Breast epithelium (tissue), 3 donors: Measurements from ENCODE around the gene DNAJC3.

Experiments used
- POLR2A ChIP-seq: fragments of 450-650 bp; IDR thresholded peaks from one replicate; pipeline ENCODE4 v1.6.1; 2016; ENCODE audit warnings: antibody characterized with exemption, mild to moderate bottlenecking, moderate library complexity
- POLR2AphosphoS5 ChIP-seq, 3 donors: sonication (generic); formaldehyde crosslinking; IDR thresholded peaks; one replicate each; pipeline ENCODE4 v1.6.1; 2017; ENCODE audit warnings: antibody characterized with exemption in 3 of 3
- TF ChIP-seq, protein P1 (sequence below), 3 donors: fragments of 450-650 bp; IDR thresholded peaks; one replicate each; pipeline ENCODE4 v1.5.1; 2016 to 2017; ENCODE audit warnings: antibody characterized with exemption in 3 of 3, mild to moderate bottlenecking in 3 of 3, moderate library complexity in 3 of 3

DNA sequence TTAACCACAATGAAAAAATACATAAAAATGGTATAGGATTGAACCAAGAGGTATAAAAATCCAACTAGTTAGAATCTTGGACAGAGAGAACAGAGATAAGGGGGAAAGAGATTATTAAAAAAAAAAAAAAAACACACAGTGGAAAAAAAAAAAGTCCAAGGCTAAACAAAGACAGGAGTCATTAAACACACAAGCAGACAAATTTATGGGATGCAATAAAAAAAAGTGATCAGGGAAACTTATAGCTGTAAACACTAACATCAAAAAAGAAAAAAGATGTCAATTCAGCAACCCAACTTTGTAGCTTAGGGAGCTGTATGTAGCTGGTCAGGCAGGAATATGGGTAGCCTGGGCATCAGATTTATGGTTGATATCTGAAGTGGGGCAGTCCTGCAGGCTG is 129.0 kb downstream of the DNAJC3 start:
- TF ChIP-seq, protein P1, sequence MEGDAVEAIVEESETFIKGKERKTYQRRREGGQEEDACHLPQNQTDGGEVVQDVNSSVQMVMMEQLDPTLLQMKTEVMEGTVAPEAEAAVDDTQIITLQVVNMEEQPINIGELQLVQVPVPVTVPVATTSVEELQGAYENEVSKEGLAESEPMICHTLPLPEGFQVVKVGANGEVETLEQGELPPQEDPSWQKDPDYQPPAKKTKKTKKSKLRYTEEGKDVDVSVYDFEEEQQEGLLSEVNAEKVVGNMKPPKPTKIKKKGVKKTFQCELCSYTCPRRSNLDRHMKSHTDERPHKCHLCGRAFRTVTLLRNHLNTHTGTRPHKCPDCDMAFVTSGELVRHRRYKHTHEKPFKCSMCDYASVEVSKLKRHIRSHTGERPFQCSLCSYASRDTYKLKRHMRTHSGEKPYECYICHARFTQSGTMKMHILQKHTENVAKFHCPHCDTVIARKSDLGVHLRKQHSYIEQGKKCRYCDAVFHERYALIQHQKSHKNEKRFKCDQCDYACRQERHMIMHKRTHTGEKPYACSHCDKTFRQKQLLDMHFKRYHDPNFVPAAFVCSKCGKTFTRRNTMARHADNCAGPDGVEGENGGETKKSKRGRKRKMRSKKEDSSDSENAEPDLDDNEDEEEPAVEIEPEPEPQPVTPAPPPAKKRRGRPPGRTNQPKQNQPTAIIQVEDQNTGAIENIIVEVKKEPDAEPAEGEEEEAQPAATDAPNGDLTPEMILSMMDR (IDR thresholded peaks at IDR 0.05) = no peak
- TF ChIP-seq POLR2A = no peak
- TF ChIP-seq POLR2AphosphoS5 (IDR thresholded peaks at IDR 0.05) = no peak
